Measurements from ENCODE around the gene BPTF.

- TF ChIP-seq CHD7 (IDR thresholded peaks at IDR 0.05; ENCODE audit: insufficient replicate concordance, low read length) (no peak), SP1 (IDR thresholded peaks at IDR 0.05; ENCODE audit: low read depth, low read length) (no peak), POLR2AphosphoS5 (IDR thresholded peaks at IDR 0.05; ENCODE audit: low read depth, low read length) (no peak), CTCF (IDR thresholded peaks at IDR 0.05; ENCODE audit: control extremely low read depth in 1 of 3, insufficient read depth in 1 of 3, low read depth in 1 of 3, low read length in 3 of 3) (no peak), EP300 (IDR thresholded peaks at IDR 0.05; ENCODE audit: borderline replicate concordance in 1 of 2, low read depth in 2 of 2, low read length in 2 of 2) (no peak), TAF1 (IDR thresholded peaks at IDR 0.05; ENCODE audit: low read depth, low read length) (no peak), RFX5 (IDR thresholded peaks at IDR 0.05; ENCODE audit: borderline replicate concordance, low read depth, low read length) (no peak), CBX8 (IDR thresholded peaks at IDR 0.05; ENCODE audit: borderline replicate concordance, low read depth, low read length) (no peak), POLR2A (IDR thresholded peaks at IDR 0.05; ENCODE audit: control extremely low read depth in 1 of 2, low read depth in 2 of 2, low read length in 2 of 2) (no peak), ATF2 (IDR thresholded peaks at IDR 0.05; ENCODE audit: low read length) (no peak), JUN (IDR thresholded peaks at IDR 0.05; ENCODE audit: low read depth, low read length) (no peak), SIN3A (conservative IDR thresholded peaks at IDR 0.05 in 1 of 2, IDR thresholded peaks at IDR 0.05 in 1 of 2; ENCODE audit: low read depth in 1 of 2, low read length in 2 of 2) (no peak)
These were observed 54.4 kb downstream of the BPTF start for GRCh38 chr17:67879662-67880061.
